ENCODE data around the gene TDP2.

Gene TDP2, protein sequence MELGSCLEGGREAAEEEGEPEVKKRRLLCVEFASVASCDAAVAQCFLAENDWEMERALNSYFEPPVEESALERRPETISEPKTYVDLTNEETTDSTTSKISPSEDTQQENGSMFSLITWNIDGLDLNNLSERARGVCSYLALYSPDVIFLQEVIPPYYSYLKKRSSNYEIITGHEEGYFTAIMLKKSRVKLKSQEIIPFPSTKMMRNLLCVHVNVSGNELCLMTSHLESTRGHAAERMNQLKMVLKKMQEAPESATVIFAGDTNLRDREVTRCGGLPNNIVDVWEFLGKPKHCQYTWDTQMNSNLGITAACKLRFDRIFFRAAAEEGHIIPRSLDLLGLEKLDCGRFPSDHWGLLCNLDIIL

DNA sequence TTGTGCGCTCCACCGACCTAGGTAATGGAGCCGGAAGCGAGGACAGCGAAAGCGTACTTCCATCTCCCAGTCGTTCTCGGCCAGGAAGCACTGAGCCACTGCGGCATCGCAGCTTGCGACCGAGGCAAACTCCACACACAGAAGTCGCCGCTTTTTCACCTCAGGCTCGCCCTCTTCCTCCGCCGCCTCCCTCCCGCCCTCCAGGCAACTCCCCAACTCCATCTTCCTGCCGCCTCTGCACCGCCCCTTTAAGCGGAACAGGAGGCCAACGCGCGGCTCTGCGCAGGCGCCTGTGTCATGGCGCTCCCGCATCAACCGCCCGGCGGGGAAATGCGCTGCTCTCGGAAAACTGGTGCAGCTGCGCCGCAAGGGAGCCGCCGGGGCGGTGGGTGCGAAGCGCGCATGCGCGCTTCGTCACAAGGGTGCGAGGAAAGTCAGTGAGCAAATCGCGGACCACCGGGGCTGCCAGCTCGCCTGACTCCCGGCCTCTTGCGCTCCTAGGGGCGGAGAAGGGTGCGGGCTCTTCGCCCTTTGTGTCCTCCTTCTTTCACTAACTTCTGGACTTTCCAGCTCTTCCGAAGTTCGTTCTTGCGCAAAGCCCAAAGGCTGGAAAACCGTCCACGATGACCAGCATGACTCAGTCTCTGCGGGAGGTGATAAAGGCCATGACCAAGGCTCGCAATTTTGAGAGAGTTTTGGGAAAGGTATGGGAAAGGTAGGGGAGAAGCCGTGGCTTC lies at the start of gene TDP2, which contains the start of gene ACOT13:
Gene TDP2 (minus strand): TSS at position 259 of the 737 bp plus-strand sequence. CDS start 37 bp downstream, at position 222.
Gene ACOT13 (plus strand): TSS at position 437 of the 737 bp plus-strand sequence. CDS start 187 bp downstream, at position 624.
- DNase-seq, result peak; percentile 99

DNA sequence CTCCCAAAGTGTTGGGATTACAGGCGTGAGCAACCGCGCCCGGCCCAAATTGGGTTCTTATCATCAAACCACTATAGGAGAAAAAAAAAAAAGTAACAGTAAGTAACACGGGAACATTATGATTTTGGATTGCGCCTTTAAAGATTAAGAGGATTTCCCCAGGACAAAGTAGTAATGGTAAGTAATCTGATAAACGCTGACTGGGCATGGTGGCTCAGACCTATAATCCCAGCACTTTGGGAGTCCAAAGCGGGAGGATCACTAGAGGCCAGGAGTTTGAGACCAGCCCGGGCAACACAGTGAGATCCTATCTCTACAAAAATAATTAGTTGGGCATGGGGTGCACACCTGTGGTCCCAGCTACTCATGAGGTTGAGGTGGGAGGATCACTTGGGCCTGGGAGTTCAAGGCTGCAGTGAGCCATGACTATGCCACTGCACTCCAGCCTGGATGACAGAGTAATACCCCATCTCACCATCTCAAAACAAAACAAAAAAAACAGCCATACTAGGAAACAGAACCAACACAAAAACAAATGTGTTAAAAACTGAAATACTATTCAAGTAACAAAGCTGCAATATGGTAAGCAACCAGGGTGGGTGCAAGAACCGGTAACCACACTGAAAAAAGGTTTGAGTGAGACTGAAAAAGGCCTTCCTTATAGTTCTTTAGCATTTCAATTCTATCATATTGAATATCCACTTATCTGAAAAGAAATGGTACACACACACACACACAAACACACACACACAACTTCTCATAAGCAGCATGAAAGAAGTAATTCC lies 44.0 kb upstream of the TDP2 start:
- DNase-seq, result no peak

DNA sequence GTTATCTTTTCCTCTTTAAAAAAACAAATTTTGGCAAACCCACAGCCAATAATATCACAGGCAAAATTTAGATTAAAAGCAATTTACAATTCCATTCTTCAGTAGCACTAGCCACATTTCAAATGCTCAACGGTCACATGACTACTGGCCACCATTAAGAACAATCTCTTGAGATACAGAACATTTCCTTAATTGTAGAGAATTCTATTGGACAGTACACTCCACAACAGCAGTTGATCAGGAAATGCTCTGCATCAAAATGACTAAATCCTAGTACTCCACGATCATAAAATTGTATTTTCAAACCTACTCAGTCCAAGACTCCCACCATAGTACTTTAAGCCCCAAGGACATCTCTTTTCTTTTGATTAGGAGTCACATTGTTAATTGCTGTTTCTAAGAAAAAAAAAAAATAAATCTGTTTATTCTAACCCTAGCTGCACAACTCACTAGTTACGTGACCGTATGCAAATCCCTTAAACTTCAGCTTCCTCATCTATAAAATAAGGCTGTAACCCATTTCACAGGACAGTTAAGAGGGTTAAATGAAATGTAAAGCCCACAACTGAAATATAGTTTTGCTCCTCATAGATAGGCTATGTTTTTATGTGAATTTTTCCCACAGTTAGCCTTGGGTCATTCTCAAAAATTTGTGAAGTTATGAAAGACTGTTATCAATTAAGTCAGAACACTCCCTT lies 42.5 kb upstream of the TDP2 start:
- no peak for DNase-seq

DNA sequence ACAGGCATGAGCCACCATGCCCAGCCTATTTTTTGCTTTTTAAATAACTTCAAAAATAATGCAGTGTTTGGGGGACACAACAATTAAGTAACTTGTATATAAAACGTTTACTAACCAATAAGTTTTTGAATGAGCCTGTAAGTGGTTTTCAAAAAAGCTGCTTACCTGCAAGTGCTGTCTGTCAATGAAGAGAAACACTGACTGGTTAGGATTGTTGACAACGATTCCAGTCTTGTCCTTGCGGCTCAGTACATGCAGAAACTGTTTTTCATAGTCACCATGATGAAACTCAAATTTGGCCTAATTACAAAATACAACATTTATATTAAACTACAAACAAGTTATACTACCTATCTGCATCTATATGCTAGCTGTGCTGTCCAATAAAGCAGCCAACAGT lies 41.9 kb upstream of the TDP2 start:
- no peak for DNase-seq

DNA sequence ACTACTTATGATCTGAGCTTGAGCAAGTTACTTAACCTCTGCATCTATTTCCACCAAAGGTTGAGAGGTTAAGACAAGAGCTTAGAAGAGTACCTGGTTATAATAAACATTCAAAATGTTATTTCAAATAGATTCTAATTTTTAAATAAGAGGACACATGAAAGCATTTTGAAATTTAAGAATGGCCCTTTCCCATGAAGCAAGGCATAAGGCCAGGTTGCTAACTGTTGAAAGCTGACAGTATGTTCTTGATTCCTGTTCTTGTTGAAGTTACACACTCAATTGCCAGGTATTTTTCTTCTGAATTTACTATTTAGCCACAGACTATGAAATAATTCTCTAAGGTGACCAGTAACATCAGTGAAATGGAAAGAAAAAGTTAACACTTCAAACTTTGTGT lies 37.8 kb upstream of the TDP2 start:
- DNase-seq, result no peak

DNA sequence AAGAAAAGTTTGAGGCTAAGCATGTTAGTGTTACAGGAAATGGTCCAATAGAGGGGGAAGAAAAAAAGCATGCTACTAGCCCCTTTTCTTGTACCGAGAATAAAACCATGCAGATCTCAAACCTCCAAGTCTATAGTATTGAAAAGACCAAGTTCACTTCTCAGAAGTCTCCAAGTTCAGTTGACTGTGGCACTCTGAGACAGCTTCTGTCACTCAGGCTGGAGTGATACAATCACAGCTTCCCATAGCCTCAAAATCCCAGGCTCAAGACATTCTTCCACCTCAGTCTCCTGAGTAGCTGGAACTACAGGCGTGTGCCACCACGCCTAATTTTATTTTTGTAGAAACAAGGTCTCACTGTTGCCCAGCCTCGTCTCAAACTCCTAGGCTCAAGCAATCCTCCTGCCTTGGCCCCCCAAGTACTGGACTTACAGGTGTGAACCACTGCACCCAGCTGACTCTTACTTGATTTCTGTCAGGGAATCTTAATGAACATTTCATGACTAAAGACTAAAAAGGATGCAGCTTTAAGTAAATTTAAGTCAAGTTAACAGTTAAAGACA lies 36.1 kb upstream of the TDP2 start:
- DNase-seq, result no peak

DNA sequence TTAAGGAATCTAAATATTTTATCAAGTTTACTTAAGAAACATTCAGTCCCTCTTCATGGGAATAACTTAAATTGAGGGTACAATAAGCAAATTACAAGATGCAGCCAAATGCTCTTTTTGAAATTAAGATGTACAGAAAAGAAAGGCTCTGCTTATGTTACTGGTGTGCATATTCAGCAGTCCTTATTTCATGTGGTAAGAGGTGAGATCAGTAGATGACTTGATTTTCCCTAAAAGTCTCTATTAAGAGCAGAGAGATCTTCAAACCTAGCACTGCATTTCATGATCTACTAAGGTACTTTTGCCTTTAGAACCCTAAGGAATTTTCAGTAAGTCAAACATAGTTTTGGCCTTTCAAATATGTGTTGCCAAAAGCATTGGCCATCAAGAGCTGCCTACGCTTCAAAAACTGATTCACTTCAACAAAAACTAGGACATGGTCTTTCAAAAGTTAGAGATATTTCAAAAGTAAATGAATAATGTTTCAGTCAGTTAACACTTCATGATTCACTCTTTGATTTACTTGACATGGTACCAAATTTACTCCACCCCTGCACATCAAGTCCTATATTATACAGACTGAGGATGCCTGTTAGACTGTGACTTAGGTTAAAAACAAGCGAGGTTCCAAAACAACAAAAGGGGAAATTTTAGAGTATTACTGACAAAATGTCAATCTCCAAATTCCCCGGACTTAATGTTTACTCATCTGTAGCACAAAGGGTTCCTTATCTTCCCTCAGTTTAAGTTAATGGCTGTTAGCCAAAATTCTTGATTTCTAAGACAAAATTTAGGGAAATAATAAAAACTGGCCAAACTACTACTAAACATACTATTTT lies 33.0 kb upstream of the TDP2 start:
- no peak for DNase-seq

DNA sequence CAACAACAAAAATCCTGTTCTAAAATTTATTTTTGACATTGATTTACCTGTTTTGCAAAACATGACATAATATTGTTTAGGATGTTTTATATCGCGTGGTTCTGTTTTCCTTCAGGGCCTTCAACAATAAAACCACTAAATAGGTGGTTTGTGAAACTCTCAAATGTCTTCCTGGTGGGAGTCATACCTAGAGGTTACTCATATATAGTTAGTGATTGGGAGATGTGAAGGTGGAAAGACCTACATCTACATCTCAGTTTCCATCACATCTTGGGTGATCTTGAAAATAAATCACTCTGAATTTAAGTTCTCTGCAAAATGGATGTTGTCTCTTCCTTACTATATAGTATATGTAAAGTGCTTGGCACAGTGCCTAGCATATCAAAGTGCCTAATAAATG lies 29.4 kb upstream of the TDP2 start:
- DNase-seq, result no peak

DNA sequence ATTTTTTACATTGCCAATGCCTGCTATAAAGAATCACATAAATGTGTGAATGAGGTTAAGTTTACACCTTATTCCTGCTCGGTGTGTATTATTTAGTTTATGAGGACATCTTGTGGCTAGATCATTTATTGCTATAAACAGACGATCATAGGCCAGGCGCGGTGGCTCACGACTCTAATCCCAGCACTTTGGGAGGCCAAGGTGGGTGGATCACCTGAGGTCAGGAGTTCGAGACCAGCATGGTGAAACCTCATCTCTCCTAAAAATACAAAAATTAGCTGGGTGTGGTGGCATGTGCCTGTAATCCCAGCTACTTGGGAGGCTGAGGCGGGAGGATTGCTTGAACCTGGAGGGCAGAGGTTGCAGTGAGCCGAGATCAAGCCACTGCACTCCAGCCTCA lies 28.9 kb upstream of the TDP2 start:
- DNase-seq, result peak; percentile 52

DNA sequence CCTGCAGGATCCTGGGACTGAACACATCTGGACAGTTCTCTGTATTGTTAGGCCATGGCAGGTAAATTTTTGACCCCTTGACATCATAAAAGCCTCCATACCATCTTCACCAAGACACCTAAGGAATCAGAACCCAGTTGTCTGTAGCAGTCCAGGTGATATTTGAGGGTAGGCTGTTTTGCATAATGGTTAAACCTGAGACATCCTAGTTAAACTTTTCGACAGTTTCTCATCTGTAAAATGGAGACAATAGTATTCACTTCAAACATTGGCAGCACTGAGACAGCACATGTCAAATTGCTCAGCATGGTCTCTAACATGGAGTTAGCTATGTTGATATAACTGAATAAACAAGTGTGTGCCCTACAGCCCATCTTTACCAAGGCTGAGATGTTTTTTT lies 27.5 kb upstream of the TDP2 start:
- no peak for DNase-seq

DNA sequence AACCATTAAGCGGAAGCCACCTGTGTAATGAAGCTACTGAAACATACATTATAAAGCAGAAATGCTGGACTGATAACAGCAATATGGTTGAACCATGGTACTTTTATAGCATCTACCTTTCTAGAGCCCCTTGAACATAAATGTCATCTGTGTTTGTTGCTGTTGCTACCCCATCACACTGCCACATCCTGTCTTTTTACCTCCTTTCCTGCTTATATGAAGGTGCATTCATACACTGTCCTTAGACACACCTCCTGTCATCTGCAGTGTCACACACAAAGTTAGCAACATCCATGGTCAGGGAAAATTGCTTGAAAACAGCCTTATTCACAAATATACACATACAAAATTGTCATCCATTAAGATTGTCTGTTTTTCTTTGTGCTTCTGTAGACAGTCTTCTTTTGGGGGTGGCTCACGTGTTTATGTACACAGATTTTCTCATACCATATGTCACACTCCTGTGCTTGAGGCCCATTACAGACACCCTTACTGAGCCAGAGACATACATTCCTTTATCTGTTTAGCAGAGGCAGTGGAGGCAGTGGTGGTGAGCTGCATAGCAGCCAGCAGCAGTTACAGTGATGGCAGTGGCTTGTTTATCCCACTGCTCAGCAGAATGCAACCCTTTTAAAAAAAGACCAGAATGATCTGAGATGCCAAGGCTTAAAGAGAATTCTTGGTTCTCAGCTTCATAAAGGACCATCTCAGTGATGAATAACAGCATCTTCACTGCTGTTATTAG lies 26.3 kb upstream of the TDP2 start:
- no peak for DNase-seq

DNA sequence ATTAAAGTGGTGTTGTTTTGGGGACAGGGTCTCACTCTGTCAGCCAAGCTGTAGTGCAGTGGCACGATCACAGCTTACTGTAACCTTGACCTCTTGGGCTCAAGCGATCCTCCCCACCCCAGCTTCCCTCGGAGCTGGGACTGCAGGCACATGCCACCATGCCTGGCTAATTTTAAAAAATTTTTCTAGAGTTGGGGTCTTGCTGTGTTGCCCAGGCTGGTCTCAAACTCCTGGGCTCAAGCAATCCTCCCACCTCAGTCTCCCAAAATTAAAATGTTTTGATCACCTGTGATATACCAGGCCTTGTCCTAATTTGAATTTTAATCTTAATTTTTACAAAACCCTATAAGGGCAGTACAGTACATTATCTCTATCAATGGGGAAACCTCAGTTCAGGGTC lies 25.7 kb upstream of the TDP2 start:
- no peak for DNase-seq

DNA sequence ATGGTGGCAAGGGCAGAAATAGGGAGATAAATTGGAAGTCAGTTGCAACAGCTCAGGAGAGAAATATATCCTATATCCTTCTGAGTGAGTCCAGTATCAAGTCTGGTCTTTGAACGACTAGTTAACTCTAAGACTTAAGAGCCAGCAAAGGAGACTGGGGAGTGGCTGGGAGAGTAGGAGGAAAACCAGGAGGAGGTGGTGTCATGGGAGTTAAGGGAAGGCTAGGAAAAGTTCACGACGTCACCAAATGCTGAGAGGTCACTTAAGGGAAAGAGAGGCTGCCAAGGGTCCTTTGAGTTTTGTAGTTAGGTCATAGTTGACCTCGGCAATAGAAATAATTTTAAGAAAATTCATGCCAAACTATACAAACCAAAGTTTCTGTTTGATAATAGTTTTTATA lies 25.3 kb upstream of the TDP2 start:
- no peak for DNase-seq

DNA sequence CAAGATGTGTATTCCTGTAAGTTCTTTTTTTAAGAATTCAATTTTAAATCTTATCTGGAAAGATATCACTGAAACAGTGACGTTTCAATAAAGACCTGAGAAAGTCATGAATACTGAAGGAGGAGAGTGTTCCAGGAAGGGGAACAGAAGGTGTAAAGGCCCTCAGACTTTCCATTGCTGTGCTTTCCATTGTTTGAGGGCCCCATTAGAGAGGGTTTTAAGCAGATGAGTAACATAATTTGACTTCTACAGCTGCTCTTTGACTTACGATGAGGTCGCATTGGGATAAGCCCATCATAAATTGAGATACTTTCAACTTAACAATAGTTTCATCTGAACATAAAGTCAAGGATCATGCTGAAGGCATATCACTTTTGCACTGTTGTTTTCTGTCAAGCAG lies 24.9 kb upstream of the TDP2 start:
- no peak for DNase-seq

DNA sequence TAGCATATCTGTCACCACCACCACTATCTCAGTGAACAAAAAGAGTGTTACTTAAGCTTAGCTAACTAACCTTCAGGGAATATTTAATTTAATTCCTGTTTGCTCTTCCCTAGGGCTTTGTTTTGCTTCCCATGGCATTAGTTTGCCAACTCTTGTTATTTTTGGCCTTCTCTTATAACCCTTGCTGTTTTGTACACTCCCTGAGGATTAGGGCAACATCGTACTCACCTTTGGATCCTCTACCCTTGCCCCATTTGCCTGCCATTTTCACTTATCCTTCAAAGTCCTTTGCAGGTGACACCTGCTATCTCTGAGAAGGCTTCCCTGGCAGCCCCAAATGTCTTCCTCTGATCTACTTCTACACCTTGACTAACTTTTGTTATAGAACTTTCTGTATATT lies 23.9 kb upstream of the TDP2 start:
- DNase-seq, result no peak

DNA sequence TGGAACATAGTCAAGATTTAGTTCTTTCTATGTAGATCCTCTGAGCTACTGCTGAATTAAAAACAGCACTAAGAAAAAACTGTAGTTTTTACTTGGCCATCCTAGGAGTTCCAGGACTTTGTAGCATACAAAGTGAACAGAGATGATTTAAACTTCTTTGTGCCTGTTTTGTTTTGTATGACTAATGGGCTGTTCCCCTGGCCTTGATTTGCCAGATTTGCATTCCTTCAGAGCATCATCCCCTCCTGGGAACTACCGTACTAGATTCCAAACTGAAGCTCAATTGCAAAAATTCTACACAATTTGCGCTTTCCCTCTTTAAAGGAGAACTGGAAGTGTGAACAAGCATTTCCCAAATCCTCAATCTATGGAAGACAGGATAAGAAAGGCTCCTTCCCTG lies 23.3 kb upstream of the TDP2 start:
- no peak for DNase-seq

DNA sequence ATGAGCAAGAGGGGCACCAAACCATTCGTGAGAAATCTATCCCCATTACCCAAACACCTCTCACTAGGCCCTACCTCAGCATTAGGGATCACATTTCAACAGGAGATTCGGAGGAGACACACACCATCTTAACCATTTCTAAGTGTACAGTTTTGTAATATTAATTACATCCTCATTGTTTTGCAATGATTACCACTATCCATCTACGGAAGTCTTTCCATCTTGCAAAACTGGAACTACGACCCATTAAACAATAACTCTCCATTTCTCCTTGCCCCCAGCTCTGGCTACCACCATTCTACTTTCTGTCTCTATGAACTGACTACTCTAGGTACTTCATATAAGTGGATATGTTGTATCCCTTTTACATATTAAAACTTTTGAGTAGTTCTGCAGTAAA lies 20.2 kb upstream of the TDP2 start:
- DNase-seq, result no peak

DNA sequence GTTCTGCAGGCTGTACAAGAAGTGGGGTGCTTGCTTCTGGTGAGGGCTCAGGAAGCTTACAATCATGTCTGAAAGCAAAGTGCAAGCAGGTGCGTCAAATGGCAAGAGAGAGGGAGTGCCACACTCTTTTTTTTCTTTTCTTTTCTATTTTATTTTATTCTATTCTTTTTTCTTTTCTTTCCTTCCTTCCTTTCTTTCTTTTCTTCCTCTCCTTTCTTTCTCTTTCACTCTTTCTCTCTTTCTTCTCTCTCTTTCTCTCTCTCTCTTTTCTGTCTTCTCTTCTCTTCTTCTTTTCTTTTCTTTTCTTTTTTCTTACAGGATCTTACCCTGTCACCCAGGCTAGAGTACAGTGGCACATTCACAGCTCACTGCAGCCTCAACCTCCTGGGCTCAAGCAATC lies 19.7 kb upstream of the TDP2 start:
- no peak for DNase-seq

DNA sequence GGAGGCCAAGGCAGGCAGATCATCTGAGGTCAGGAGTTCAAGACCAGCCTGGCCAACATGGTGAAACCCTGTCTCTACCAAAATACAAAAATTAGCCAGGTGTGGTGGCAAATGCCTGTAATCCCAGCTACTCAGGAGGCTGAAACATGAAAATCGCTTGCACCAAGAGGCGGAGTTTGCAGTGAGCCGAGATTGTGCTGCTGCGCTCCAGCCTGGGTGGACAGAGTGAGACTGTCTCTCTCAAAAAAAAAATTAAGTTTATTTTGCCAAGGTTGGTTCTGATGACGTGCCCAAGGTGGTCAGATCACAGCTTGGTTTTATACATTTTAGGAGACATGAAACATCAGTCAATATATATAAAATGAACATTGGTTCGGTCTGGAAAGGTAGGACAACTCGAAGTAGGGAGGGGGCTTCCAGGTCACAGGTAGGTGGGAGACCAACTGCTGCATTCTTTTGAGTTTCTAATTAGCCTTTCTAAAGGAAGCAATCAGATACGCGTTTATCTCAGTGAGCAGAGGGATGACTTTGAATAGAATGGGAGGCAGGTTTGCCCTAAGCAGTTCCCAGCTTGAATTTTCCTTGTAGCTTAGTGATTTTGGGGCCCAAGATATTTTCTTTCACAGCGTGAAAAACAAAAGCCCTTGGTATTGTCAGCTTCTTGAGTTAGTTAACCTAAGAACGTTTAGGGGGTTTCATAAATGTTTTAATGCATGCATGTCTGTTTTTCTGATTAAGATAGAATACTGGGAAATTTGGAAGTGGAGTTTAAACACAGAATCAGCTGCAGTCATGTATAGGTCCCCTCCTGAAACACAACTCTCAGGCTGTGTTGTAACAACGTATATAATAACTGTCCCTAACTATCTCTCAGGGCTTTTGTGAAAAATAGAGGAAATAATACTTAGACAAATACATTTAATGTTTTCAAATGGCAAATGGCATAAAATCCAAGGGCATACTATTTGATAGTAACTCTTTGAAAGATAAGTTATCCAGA lies 16.9 kb upstream of the TDP2 start:
- DNase-seq, result no peak

DNA sequence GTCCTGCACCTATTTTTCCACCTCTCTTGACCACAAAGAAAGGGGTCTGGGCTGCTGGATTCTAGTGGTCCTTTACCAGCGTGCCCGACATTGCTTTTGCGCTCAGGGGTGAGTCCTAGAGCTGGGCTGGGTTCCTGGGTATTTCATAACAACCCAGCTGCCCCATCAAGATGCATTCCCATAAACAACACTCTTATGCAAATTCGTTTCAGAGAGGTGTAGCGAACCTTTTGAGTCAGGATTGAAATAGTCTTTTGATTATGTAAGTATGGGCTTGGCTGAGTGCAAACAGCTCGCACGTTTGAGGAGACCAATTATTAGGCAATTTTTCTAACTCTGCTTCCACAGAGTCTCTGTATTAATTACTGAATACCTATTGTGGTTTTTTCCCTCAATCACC lies 13.9 kb upstream of the TDP2 start:
- no peak for DNase-seq
